VCaP (cell line): ENCODE results near the gene CMTM7.

Source experiments
- H3K27ac ChIP-seq: fragments of 450-650 bp; 2 replicates; pipeline ENCODE4 v1.5.1; 2017
- CTCF ChIP-seq: fragments of 450-650 bp; conservative IDR thresholded peaks from 2 replicates; pipeline ENCODE4 v1.5.1; 2017; ENCODE audit warnings: mild to moderate bottlenecking, moderate library complexity

Gene CMTM7

GRCh38 chr3:32434206-32434605 lies 42.6 kb downstream of the CMTM7 start:
- no peak overlapping the region for H3K27ac ChIP-seq
- no peak for TF ChIP-seq CTCF

- TF ChIP-seq CTCF = no peak
- peak overlapping the region; percentile 75; the same call in 1 of the 2 replicates for H3K27ac ChIP-seq
Measured at GRCh38 chr3:32435911-32436815, 44.5 kb downstream of the CMTM7 start.

- no peak for TF ChIP-seq CTCF
- H3K27ac ChIP-seq = peak overlapping the region; percentile 75; the same call in 1 of the 2 replicates
Measured at GRCh38 chr3:32436816-32437189, 45.1 kb downstream of the CMTM7 start.

- no peak for TF ChIP-seq CTCF
- peak overlapping the region; percentile 75 for H3K27ac ChIP-seq
Measured at GRCh38 chr3:32437896-32438295, 46.2 kb downstream of the CMTM7 start.

GRCh38 chr3:32438596-32439344 lies 47.1 kb downstream of the CMTM7 start:
- no peak for TF ChIP-seq CTCF
- peak overlapping the region; percentile 75 for H3K27ac ChIP-seq

- peak overlapping the region; percentile 75 for H3K27ac ChIP-seq
Measured at GRCh38 chr3:32439421-32439820, 47.8 kb downstream of the CMTM7 start.

GRCh38 chr3:32440611-32441350 lies 49.1 kb downstream of the CMTM7 start:
- H3K27ac ChIP-seq = no peak overlapping the region
- no peak for TF ChIP-seq CTCF
